ENCODE results near the gene MOB2. TPM values are rescaled to one million over a fixed set of nuclear protein-coding genes. Genes with fewer than 3 reads are reported as not detected.

The MOB2 gene, protein sequence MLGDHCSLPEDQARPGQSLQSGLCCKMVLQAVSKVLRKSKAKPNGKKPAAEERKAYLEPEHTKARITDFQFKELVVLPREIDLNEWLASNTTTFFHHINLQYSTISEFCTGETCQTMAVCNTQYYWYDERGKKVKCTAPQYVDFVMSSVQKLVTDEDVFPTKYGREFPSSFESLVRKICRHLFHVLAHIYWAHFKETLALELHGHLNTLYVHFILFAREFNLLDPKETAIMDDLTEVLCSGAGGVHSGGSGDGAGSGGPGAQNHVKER
- polyA plus RNA-seq (ENCODE audit: insufficient read length in 4 of 4) = 10 to 100 TPM; 27.0 to 35.0 (median 29.1) TPM

DNA sequence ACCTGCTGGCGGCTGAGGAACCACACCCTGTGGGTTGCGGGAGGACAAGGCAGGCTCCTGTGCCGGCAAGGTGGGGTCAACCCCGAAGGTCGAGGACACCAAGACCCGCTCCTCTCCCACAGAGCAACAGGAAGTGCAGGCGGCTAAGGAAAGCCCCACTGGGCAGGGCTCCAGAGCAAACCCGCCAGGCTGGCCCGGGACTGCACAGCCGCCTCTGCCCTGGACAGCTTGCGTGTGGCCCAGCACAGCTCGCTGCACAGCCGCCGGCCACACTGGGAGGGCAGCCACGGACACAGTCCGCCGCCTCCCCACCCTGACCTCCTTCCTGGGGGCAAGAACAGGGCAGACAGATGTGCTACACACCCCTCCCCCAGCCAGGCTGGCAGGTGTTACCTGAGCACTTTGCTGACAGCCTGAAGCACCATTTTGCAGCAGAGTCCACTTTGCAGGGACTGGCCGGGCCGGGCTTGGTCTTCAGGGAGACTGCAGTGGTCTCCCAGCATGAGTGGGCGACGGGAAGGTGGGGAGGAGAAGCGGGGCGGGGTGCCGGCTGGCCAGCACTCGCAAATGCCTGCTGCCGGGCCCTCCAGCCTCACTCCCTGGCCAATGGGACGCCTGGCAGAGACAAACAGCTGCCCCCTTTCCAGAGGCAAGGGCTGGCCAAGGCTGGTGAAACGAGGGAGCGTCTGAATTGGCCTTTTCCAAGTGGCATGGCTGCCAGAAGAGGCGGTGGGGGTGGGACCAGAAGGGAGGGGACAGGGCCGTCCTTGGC lies at the start of gene MOB2:
Gene MOB2 (minus strand): TSS at position 726 of the 772 bp plus-strand sequence. CDS start 223 bp downstream, at position 503.
- DNase-seq (ENCODE audit: low read depth in 4 of 4, low spot score in 3 of 4) = no peak

DNA sequence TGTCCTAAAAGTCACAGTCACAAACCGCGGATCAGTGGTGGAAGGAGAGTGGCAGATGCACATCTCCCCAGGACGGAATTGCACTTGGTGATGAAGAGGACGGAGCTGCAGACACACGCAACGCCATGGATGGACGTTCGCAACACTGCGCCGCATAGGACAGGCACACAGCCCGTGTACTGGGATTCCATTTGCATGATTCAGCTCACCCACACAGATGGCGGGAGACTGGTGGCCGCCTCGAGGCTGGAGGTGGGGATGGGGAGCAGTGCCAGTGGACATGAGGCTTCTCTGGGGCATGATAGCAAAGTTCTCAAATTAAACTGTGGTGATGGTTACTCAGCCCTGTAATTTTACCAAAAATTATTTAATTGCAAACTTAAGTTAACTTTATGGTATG lies 48.1 kb upstream of the MOB2 start:
- no peak for DNase-seq (ENCODE audit: low read depth in 4 of 4, low spot score in 3 of 4)

DNA sequence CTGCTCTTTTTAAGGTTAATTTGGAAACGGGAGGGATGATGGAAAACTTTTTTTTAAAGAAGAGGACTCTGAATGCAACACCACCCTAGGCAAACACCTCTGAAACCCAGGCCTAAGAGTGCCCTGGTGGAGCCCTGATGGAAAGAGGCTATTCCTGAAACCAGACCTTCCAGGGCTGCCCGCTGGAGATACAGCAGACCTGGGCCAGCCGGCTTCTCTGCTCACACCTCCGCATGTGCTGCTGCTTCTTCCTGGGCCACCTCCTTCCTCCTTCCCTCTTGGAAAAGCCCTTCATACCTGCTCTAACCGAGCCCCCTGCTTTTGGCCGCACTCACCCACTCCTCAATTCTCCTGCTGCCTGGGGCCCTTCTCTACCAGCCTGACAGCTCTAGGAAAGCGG lies 47.6 kb upstream of the MOB2 start:
- DNase-seq (ENCODE audit: low read depth in 4 of 4, low spot score in 3 of 4) = no peak

DNA sequence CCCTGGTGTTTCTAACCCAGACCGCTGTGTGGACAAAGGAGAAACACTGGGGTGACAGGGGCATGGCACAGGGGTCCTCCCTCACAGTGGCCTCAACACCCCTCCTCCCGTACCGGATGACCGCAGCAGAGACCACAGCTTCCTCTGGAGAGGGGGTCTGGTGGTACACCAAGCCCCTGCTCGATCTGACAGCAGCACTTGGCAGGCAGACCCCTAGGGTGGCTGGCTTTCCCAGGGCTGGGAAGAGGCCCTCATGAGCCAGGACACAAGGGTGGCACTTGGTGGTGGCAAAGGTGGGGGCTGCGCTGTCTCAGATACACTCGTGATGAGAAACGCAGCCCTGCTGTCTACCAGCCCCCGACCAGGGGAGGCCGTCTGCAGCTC lies 46.8 kb upstream of the MOB2 start:
- no peak for DNase-seq (ENCODE audit: low read depth in 4 of 4, low spot score in 3 of 4)

DNA sequence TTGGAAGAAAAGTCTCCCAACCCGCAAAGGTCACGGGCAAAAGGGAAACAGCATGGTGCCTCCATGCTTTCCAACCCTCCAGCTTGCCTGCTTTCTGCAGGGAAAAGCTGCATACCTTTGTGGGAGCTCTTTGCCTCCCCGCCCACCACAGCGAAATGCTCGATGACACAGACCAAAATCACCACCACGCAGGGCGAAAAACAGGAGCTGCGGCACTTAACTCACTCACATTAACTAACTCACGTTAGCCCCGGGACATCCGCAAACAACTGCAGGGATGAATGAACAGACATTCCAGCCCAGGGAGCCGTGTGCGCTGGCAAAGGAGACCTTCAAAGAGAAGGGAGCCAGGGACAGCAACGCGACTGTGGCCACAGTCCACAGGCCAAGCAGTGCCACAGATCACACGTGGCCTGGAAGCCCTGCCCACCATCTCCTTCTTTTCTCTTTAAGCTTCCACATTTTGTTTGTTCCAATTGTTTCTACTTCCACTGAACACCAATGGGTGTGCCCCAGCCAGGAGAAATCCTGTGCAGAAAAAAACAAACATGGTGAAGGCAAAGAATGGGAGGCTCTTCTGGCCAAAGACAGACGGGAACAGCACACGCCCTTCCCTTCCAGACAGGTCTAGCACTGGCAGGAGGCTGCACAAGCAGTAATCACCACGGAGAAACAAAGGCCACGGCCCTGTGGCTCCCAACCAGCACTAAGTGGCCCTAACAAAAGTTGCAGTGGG lies 46.2 kb upstream of the MOB2 start:
- peak in 1 of 4 donors; percentile 15 for DNase-seq (ENCODE audit: low read depth in 4 of 4, low spot score in 3 of 4)

DNA sequence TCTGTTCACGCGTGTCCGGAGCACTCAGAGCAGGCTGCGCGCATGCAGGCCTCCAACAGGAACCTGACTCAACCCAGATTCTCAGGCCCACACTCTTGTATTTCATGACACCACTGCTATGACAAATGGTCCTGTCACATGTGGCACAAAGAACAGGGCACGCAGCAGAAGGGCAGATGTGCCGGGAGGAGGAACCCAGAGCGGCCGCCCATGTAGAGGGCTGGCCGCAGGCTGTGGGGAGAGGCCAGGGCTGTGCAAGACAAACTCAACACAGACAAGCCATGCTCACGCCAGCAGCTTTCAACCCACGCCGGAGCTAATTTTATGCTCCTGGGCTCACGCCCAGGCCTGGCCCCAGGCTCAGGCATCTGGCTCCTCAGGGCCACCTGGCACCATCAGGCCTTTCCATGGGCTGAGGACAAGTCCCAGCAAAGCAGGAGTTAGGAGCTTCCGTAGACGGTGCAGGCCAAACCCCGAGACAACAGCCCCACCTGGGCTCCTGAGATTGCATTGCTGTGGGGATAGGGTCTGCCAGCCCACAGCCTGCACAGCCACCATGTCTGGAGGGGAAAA lies 45.5 kb upstream of the MOB2 start:
- no peak for DNase-seq (ENCODE audit: low read depth in 4 of 4, low spot score in 3 of 4)

DNA sequence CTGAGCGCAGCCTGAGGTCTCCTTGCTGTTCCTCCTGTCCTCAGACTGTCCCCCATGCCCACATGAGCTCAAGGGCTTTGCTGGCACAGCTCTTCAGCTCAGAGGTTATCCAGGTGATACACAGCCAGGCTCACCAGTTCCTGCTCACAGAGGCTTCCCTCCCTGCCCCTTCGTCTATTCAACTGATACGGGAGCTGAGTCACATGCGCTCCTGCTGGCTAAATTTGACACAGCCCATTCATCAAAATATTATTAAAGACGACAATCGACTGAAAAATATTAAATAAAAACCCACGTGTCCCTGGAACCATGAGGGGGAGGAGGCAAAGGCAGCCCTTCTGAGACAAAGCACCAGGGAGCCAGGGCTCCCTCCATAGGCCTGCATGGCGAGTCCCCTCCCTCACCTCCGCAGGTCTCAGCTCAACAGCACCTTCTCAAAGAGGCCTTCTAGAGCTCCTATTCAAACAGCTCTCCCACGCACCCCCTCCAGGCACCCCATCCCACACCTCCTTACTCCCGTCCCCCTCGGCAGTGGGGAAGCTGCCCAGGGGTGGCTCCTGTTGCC lies 45.0 kb upstream of the MOB2 start:
- no peak for DNase-seq (ENCODE audit: low read depth in 4 of 4, low spot score in 3 of 4)

DNA sequence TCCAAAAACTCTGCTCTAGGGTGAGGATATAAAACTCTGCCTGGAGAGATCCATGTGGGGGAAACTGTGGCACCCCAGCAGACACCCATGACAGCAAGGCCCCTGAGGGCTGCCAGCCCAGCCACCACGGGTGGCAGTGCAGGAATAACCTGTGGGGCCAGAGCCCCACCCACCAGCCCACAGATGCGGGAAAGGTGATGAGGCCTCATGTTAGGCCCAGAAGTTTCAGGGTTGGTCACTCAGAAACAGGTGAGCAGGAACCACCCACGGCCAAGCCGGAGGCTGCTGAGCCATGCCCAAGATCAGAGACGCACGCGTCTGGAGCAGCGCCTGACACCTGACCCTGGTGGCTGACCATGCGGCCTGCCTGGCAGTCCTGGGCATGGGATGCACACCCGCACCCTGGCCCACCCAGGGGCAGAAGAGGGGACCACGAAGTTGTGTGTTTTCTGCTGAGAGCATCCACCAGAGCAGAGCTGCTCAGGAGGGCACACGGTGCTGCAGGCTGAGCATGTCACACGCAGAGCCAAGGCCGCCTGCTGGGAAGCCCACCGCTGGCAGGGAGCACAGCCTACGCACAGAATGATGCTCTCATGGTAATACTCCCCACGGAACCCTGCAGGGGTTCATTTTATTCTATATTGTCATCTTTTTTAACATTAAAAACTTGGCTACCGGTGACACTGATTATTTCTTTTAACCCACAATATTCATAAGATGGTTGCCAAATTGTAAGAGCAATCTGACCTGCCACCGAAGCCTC lies 44.3 kb upstream of the MOB2 start:
- DNase-seq (ENCODE audit: low read depth in 4 of 4, low spot score in 3 of 4) = no peak

DNA sequence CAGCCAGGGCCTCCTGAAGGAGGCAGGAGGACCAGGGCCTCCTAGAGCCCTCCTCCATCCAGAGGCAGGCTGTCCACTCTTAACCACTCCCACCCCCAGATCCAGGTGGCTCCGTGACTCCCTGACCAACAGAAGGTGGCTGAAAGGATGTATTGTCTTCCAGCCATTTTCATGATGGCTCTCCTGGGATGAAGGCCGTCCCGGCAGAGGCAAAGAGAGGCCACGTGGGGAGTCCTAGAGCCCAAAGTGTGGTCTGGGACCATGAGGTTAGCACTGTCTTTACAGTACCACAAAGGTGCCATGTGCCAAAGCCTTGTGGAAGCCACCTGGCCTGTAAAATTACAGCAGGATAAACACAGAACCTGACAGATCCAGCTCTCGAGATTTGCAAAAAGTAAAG lies 43.2 kb upstream of the MOB2 start:
- no peak for DNase-seq (ENCODE audit: low read depth in 4 of 4, low spot score in 3 of 4)

DNA sequence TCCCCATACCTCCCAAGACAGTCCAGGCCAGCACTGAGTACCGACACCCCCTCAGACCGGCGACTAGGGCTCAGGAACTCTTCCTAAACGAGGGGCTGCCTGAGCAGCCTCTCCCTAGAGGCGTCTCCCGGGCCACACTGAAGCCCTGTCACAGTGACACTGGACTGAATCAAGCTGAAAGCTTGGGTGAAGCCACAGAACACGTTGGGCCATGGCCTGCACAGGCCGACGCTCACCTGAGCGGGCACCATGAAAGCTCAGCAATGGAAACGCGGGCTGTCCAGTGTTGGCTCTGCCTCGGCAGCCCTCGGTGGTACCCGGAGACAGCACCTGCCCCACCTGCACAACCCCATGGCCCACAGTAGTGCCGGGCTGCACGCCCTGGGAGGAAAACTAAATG lies 42.7 kb upstream of the MOB2 start:
- DNase-seq (ENCODE audit: low read depth in 4 of 4, low spot score in 3 of 4) = no peak

DNA sequence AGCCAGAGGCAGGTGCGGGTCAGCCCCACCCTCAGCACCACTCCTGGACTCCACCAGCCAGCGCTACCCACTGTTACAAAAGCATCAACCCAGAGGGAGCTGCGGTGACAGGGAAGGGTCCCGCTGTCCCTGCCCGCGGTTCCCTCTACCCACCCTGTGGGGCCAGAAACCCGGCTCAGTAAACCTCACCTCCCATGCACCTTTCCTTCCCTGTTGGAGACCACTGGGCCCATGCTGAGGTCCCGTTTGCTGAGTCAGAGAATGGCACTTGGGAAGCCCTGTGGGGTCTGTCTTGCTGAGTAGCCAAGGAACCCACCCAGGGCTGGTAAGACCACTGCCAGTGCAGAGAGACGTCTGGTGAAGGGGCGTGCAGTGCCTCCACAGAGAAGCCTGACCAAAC lies 42.1 kb upstream of the MOB2 start:
- DNase-seq (ENCODE audit: low read depth in 4 of 4, low spot score in 3 of 4) = no peak

DNA sequence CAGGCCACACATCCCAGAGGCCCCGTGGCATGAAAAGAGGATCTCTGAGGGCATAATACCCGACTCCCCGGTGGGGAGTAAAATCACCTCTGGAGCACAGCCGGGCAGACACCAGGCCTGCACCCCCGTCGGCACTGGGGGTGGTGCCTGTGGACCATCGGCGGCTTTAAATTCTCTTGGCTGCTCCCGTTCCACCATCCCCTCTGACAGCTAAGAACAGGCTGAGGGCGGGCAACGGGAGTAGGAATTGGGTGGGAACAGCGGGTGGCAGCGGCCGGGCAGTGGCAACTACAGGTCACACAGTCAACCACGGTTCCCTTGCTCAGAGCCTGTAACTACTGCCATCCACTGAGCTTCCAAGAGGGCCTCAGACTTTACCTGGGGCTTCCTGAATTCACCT lies 40.2 kb upstream of the MOB2 start:
- no peak for DNase-seq (ENCODE audit: low read depth in 4 of 4, low spot score in 3 of 4)

DNA sequence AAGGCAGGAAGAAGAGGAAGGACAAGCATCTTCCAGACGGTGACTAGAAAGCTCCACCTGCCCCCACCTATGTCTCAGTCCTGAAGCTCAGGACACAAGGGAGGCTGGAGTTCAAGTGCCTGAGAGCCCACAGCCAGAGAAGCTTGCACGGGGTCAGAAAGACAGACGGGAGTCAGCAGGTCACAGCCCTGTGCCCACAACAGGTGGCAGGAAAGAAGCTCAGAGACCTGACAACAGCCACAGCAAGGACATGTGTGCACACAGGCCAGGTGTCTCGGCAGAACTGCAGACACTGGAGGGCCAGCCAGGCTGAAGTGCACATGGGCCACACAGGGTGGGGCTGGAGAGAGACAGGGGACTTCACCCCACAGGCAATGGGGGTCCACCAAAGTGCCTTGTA lies 37.2 kb upstream of the MOB2 start:
- DNase-seq (ENCODE audit: low read depth in 4 of 4, low spot score in 3 of 4) = no peak

DNA sequence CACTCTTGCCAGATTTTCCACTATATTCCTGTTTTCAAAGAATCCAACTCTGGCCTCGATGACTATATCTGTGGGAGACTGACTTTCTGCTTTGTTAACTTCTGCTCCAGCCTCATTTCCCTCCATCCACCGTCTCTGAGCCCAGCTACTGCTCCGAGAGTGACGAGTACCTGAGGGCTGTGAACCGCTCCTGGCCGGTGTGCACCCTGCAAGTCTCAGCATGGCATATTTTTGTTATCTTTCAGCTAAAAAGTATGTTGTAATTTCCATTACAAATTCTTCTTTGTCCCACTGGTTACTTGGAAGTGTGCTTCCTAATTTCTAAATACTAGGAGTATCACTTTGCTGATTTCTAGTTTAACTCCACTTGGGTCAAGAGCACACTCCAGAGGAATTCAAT lies 36.5 kb upstream of the MOB2 start:
- DNase-seq (ENCODE audit: low read depth in 4 of 4, low spot score in 3 of 4) = no peak

DNA sequence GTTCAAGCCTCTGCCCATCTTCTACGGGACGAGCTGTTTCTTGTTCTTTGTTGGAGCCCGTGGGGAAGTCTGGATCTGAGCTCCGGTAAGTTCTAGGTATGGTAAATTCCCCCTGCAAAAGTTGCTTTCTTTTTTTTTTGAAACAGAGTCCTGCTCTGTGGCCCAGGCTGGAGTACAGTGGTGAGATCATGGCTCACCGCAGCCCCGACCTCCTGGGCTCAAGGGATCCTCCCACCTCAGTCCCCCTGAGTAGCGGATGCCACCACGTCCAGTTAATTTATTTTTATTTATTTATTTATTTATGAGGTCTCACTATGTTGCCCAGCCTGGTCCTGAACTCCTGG lies 35.5 kb upstream of the MOB2 start:
- no peak for DNase-seq (ENCODE audit: low read depth in 4 of 4, low spot score in 3 of 4)

DNA sequence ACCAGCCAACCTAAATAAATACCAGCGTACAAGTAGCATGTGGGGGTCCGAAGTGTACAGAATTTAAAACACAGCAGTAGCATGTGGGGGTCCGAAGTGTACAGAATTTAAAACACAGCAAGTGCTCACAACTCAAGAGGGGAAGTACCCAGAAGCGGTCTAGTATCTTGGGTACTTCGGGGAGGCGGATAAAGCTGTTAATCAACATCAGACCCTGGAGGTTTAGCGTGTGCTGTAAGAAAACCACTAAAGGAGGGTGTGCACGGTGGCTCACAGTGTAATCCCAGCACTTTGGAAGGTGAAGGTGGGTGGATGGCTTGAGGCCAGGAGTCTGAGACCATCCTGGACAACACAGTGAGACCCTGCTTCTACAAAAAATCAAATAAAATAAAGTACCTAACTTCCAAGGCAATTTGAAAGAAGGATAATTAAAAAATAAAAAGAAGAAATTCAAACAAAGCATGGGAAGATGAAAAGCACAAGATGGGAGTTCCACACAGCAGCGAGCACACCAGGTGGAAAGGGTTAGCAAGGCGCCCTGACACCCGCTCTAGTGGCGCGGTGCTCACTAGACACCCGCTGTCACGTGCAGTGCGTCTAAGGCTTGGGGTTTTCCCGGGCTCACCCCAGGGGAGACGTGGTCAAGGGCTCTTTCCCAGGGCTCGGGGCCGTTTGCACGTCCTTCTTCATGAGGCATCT lies 35.0 kb upstream of the MOB2 start:
- no peak for DNase-seq (ENCODE audit: low read depth in 4 of 4, low spot score in 3 of 4)

DNA sequence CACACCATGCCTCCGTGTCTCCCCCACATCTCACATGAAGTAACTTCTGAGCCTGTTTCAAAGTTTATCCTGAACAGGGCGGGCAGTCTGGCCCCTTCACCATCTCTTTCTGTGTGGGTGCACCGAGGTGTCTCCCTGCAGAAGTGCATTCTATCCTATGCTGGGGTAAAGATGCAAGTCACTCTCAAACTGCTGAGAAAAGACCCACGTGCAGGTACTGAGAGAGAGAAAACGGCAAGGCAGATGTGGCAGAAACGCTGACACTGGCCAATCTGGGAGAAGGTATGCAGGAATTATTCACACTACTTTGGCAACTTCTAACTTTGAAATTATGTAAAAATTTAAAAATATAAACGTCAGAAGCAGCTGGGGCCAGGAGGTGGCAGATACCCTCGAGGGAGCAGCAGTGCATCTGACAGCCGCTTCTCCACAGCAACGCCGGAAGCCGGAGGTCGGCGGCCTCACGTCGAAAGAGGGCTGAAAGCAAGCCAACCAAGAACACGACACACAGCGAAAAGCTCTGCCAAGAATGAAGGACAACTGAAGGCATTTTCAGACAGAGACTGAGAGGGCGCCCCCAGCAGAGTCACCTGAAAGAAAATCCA lies 34.2 kb upstream of the MOB2 start:
- DNase-seq (ENCODE audit: low read depth in 4 of 4, low spot score in 3 of 4) = no peak

DNA sequence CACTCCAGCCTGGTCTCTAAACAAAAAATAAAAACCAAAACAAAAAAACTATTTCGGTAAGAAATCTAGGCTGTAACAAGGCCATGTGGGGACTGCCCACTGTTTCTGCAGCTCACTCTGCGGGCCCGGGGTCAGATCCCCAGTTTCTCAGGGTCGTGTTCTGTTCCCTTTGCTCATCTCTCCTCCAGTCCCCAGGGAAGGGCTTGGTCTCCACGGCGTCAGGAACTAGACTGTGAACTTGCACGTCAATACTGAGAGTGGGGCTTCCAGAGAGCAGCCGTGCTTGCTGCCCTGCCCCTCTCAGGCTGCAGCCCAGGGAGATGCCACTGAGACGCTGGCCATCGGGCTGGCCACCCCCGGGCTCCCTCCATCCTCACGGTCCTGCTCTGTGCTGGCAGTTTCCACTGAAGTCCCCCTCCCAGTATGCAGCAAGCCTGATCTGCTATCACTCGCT lies 33.7 kb upstream of the MOB2 start:
- DNase-seq (ENCODE audit: low read depth in 4 of 4, low spot score in 3 of 4) = no peak
